GM19025 (cell line): ENCODE data around the gene TRIM7.
"Not testable (repeated sequence)": the region's sequence is repeated elsewhere in the genome, so short reads cannot be mapped to it uniquely, and the experiment has no call there.

Source experiments
- ATAC-seq: cut with Tn5 transposase; IDR thresholded peaks from one replicate; pipeline ENCODE4 v1.9.1; 2021; ENCODE audit warnings: mild to moderate bottlenecking, low read depth, moderate library complexity; ENCODE audit not compliant: unreplicated experiment

TRIM7 gene

GRCh38 chr5:181176254-181176952, 28.6 kb downstream of the TRIM7 start:
- no peak for ATAC-seq

- ATAC-seq = peak; percentile 52
Observed at GRCh38 chr5:181173420-181174342, 31.3 kb downstream of the TRIM7 start.

GRCh38 chr5:181173027-181173419, 32.0 kb downstream of the TRIM7 start:
- ATAC-seq = no peak

GRCh38 chr5:181171782-181172181, 33.2 kb downstream of the TRIM7 start:
- ATAC-seq = no peak

- ATAC-seq = no peak
Observed at GRCh38 chr5:181170996-181171395, 34.0 kb downstream of the TRIM7 start.

- ATAC-seq = no peak
Observed at GRCh38 chr5:181170237-181170825, 34.7 kb downstream of the TRIM7 start.

- ATAC-seq = not testable (repeated sequence)
Observed at GRCh38 chr5:181169459-181170236, 35.3 kb downstream of the TRIM7 start.

- no peak for ATAC-seq
Observed at GRCh38 chr5:181168595-181169118, 36.3 kb downstream of the TRIM7 start.

GRCh38 chr5:181167814-181168488, 37.0 kb downstream of the TRIM7 start:
- ATAC-seq = no peak

GRCh38 chr5:181166812-181167733, 37.9 kb downstream of the TRIM7 start:
- no peak for ATAC-seq

GRCh38 chr5:181164076-181164952, 40.7 kb downstream of the TRIM7 start:
- ATAC-seq = no peak

- no peak for ATAC-seq
Observed at GRCh38 chr5:181163487-181164075, 41.4 kb downstream of the TRIM7 start.

- no peak for ATAC-seq
Observed at GRCh38 chr5:181161534-181162175, 43.3 kb downstream of the TRIM7 start.

GRCh38 chr5:181160755-181161533, 44.1 kb downstream of the TRIM7 start:
- not testable (repeated sequence) for ATAC-seq

- peak; percentile 67 for ATAC-seq
Observed at GRCh38 chr5:181160152-181160754, 44.7 kb downstream of the TRIM7 start.
